ENCODE data around the gene GP9. TPM values are rescaled to one million over a fixed set of nuclear protein-coding genes. Genes with fewer than 3 reads are reported as not detected.

The GP9 gene
- polyA plus RNA-seq, 1 of the 3 experiments (the other 2 are of a cell fraction), result not detected

DNA sequence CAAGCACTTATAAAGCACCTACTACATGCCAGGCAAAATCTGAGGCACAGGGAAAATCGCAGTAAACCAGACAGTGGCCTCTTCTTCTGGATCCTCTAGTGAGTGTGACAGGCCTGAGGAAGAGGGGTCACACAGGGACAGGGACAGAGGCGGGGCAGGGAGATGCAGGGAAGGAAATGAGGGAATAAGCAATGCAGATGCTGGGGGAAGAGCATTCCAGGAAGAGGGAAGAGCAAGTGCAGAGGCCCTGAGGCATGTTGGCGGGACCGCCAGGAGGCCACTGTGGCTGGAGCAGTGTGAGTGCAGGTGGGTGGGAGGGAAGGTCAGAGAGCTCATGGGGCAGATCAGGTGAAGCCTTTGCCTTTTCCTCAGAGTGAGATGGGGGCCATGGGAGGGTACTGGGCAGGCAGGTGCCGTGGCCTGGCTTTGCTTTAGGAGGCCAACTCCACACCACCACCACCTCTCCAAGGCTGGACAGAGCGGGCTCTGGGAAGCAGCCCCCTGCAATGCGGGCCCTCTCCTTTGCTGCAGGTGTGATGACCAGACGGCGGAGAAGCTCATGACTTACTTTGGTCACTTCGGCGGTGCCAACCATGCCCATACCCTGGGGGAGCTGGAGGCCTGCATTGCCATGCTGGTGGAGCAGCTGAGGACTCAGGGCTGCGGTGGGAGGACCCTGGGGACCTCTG lies 26.8 kb upstream of the GP9 start (continued):
- no peak for TF ChIP-seq TAF1 (IDR thresholded peaks at IDR 0.05; ENCODE audit: borderline replicate concordance, low read depth, low read length)
- TF ChIP-seq, protein P1, sequence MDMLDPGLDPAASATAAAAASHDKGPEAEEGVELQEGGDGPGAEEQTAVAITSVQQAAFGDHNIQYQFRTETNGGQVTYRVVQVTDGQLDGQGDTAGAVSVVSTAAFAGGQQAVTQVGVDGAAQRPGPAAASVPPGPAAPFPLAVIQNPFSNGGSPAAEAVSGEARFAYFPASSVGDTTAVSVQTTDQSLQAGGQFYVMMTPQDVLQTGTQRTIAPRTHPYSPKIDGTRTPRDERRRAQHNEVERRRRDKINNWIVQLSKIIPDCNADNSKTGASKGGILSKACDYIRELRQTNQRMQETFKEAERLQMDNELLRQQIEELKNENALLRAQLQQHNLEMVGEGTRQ (IDR thresholded peaks at IDR 0.05; ENCODE audit: borderline replicate concordance, low read depth, low read length), result no peak
- TF ChIP-seq GABPA (IDR thresholded peaks at IDR 0.05; ENCODE audit: low read depth), result no peak

DNA sequence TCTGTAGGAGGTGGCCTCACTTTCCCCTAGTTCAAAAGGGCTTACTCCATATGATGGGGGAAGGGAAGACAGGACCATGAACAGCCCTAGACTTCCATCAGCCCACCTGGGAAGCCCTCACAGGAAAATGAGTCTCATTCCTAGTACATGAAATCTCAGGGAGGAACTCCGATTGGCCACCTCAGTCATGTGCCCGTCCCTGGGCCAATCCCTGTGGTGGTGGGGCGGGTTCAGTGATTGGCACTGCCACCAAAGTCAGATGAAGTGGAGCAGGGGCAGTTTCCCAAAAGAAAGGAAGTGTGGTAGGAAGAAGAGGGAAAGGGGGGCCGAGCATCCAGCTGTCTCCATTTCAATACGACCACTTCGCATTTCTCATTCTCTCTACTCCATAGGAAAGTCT lies 25.9 kb upstream of the GP9 start:
- no peaks in the 10 kb centered on the region for H3K36me3 ChIP-seq (replicated peaks in 1 of 2; ENCODE audit: control insufficient read depth in 1 of 2, insufficient read depth in 2 of 2, low read length in 1 of 2)
- TF ChIP-seq CHD2 (IDR thresholded peaks at IDR 0.05; ENCODE audit: low read length, partially characterized antibody) (no peak), MXI1 (IDR thresholded peaks at IDR 0.05; ENCODE audit: low read depth, low read length) (no peak), RXRA (IDR thresholded peaks at IDR 0.05; ENCODE audit: borderline replicate concordance, low read depth) (no peak), TCF12 (IDR thresholded peaks at IDR 0.05) (no peak), RFX5 (IDR thresholded peaks at IDR 0.05; ENCODE audit: low read length) (no peak)
- TF ChIP-seq, protein P2, sequence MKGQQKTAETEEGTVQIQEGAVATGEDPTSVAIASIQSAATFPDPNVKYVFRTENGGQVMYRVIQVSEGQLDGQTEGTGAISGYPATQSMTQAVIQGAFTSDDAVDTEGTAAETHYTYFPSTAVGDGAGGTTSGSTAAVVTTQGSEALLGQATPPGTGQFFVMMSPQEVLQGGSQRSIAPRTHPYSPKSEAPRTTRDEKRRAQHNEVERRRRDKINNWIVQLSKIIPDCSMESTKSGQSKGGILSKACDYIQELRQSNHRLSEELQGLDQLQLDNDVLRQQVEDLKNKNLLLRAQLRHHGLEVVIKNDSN (IDR thresholded peaks at IDR 0.05; ENCODE audit: borderline replicate concordance, low read depth), result peak; percentile 78
- TF ChIP-seq, protein P3, sequence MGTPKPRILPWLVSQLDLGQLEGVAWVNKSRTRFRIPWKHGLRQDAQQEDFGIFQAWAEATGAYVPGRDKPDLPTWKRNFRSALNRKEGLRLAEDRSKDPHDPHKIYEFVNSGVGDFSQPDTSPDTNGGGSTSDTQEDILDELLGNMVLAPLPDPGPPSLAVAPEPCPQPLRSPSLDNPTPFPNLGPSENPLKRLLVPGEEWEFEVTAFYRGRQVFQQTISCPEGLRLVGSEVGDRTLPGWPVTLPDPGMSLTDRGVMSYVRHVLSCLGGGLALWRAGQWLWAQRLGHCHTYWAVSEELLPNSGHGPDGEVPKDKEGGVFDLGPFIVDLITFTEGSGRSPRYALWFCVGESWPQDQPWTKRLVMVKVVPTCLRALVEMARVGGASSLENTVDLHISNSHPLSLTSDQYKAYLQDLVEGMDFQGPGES (IDR thresholded peaks at IDR 0.05; ENCODE audit: low read depth, low read length), result no peak
- H3K79me2 ChIP-seq (ENCODE audit: insufficient read depth), result no peaks in the 10 kb centered on the region
- no peak overlapping the region for H2AFZ ChIP-seq (ENCODE audit: low read depth)
- no peak overlapping the region for H3K27ac ChIP-seq (ENCODE audit: low read depth in 2 of 2, low read length in 1 of 2)
- WGBS (ENCODE audit: low lambda C conversion rate), result 80% methylated on average over 6 of the region's 6 CpGs
- H3K9me2 ChIP-seq, result no peaks in the 10 kb centered on the region
- ChIA-PET POLR2A (no interaction called here), CTCF (interaction anchor here (1.4 to 2.8 kb wide), 3 partner anchors 8 to 65 kb away, joined by 4 to 12 read pairs (median 7); no protein-coding TSS in a partner anchor)
- peak; percentile 62 for DNase-seq
- peaks cover 0 to 12% of the 10 kb centered on the region in 2 experiments; a peak in 1 of 4 replicates for H3K4me1 ChIP-seq (ENCODE audit: control insufficient read depth in 1 of 2, insufficient read depth in 2 of 2, low read depth in 1 of 2, low read length in 1 of 2)
- H3K27me3 ChIP-seq (ENCODE audit: insufficient read depth), result no peaks in the 10 kb centered on the region
- no peak overlapping the region for H3K4me3 ChIP-seq (ENCODE audit: low read depth in 2 of 2, low read length in 1 of 2)
- no peaks in the 10 kb centered on the region for H4K20me1 ChIP-seq (ENCODE audit: insufficient read depth)
- H3K9me3 ChIP-seq, result no peaks in the 10 kb centered on the region
- no peak overlapping the region for H3K4me2 ChIP-seq
- H3K9ac ChIP-seq, result no peak overlapping the region
- H3F3A ChIP-seq (replicated peaks; ENCODE audit: insufficient read depth), result no peaks in the 10 kb centered on the region
